ENCODE measurements around the gene ZC3H10. TPM values are rescaled to one million over a fixed set of nuclear protein-coding genes. Genes with fewer than 3 reads are reported as not detected.

ZC3H10 gene
- total and polyA plus RNA-seq, 2 of the 13 experiments (the other 11 are each of a cell fraction or from before 2014, with no cell fraction given): 0.70 to 2.3 TPM

DNA sequence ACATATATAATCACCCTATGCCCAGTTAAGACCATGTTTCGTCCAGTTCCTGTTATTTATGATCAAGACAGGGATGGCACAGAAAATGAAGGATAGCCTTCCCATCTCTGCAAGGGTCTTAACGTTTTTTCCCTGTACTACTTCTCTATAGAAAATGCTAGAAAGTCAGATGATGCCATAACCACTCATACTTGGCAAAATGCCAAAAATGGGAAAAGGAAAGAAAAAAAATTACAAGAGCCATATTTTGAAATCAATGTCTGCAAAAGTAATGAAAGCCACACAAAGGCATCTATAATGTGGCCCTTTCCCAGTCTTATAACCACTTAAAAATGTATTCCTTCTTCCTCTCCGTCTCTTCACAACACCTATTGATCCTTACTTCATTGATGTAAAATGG lies 32.5 kb downstream of the ZC3H10 start:
- H3K4me2 ChIP-seq (ENCODE audit: low read depth, low read length): no peak overlapping the region
- ChIA-PET POLR2A (interaction anchor here (1.3 to 3.8 kb wide), 5 partner anchors 8 to 69 kb away, joined by 5 to 42 read pairs (median 9); partner anchors contain the start of genes ESYT1, MYL6 and SMARCC2), CTCF (ENCODE audit: low intra/inter-chr PET ratio, low total read pairs) (no interaction called here)
- peaks cover 15% of the 10 kb centered on the region for H3K79me2 ChIP-seq (ENCODE audit: insufficient read depth, low read length)
- H3K9ac ChIP-seq (ENCODE audit: insufficient read depth, low read depth, low read length): no peak overlapping the region
- H4K20me1 ChIP-seq (ENCODE audit: insufficient read depth, low read length): no peaks in the 10 kb centered on the region
- intact Hi-C loops (cut with micrococcal nuclease; ENCODE audit: unreplicated experiment) (no loop called here), in situ Hi-C loops (cut with HindIII; ENCODE audit: extremely low pct_ligation_motif_present, low pct_unique_long_range_greater_than_20kb) (no loop called here)
- H3K9me3 ChIP-seq (ENCODE audit: low read length): no peaks in the 10 kb centered on the region
- no TSS peak for BruUV-seq (replicated peaks)
- H3K27ac ChIP-seq (ENCODE audit: extremely low read length, insufficient read depth, low read length): no peak overlapping the region
- ATAC-seq: no peak
- H3K4me3 ChIP-seq (replicated peaks in 1 of 3; ENCODE audit: insufficient read depth in 1 of 3, low read depth in 2 of 3, low read length in 3 of 3): no peak overlapping the region
- no peak for TF ChIP-seq ZNF772 (CRISPR knock-in tag; IDR thresholded peaks at IDR 0.05)
- peak; percentile 100 for TF ChIP-seq LCORL (IDR thresholded peaks at IDR 0.05)
- TF ChIP-seq LCORL (CRISPR knock-in tag; IDR thresholded peaks at IDR 0.05): no peak
- no peak for FAIRE-seq
- no peaks in the 10 kb centered on the region; a peak in 1 of 5 replicates for H3K27me3 ChIP-seq (ENCODE audit: control insufficient read depth in 1 of 2, insufficient read depth in 2 of 2, low read length in 2 of 2)
- H3K36me3 ChIP-seq (replicated peaks in 1 of 2; ENCODE audit: control insufficient read depth in 1 of 2, insufficient read depth in 2 of 2, low read length in 2 of 2): 0 out of 5 replicates have a peak, but pooled peaks cover 0 to 1% of the 10 kb centered on the region in 2 experiments
- H3K4me1 ChIP-seq (ENCODE audit: insufficient read depth, low read length): peaks cover 30% of the 10 kb centered on the region
- H2AFZ ChIP-seq (ENCODE audit: low read length): no peak overlapping the region
- 80% methylated on average over 3 of the region's 3 CpGs for WGBS (ENCODE audit: low lambda C conversion rate)
- DNase-seq (ENCODE audit: low spot score): no peak

DNA sequence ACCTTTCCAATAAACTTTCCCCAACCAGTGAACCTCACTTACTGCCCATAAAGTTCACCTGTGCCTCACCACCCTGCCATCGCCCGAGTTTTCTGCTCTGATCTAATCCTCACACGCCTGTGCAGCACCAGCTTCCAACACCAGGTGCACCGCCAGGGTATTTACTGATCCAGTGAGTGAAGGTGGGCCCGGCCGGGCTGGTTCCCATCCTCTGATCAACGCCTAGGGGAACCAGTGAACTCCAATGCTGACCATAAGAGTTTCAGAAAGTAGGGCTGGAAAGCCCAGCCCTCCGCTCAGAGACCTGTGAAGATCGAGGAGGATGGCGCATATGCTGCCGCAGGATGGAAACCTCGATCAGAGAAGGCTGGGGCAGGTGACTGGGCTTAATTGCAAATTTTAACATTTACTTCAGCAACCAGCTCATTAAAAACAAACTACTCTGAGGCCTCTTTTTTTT lies 33.6 kb downstream of the ZC3H10 start:
- FAIRE-seq: peak; percentile 76
- Histone ChIP-seq H3K4me2 (ENCODE audit: low read depth, low read length) (peak overlapping the region; percentile 92), H2AFZ (ENCODE audit: low read length) (peak overlapping the region; percentile 57), H3K27ac (ENCODE audit: extremely low read length, insufficient read depth, low read length) (peak overlapping the region; percentile 89), H4K20me1 (ENCODE audit: insufficient read depth, low read length) (no peaks in the 10 kb centered on the region), H3K9me3 (ENCODE audit: low read length) (no peaks in the 10 kb centered on the region), H3K36me3 (replicated peaks in 1 of 2; ENCODE audit: control insufficient read depth in 1 of 2, insufficient read depth in 2 of 2, low read length in 2 of 2) (0 out of 5 replicates have a peak, but pooled peaks cover 0 to 1% of the 10 kb centered on the region in 2 experiments), H3K4me3 (replicated peaks in 1 of 3; ENCODE audit: insufficient read depth in 1 of 3, low read depth in 2 of 3, low read length in 3 of 3) (peak overlapping the region; percentile 79 to 86 (median 82)), H3K4me1 (ENCODE audit: insufficient read depth, low read length) (peaks cover 35% of the 10 kb centered on the region), H3K27me3 (ENCODE audit: control insufficient read depth in 1 of 2, insufficient read depth in 2 of 2, low read length in 2 of 2) (no peaks in the 10 kb centered on the region; a peak in 1 of 5 replicates), H3K79me2 (ENCODE audit: insufficient read depth, low read length) (peaks cover 15% of the 10 kb centered on the region), H3K9ac (ENCODE audit: insufficient read depth, low read depth, low read length) (peak overlapping the region; percentile 76)
- in situ Hi-C loops (cut with HindIII; ENCODE audit: extremely low pct_ligation_motif_present, low pct_unique_long_range_greater_than_20kb): no loop called here
- DNase-seq (ENCODE audit: low spot score): peak; percentile 80
- POLR2A ChIA-PET: interaction anchor here (0.5 to 3.8 kb wide), 12 partner anchors 10 to 406 kb away, joined by 3 to 42 read pairs (median 5); partner anchors contain the start of genes CNPY2, ESYT1, PA2G4 and RNF41
- WGBS (ENCODE audit: low lambda C conversion rate): 0% methylated on average over 10 of the region's 12 CpGs
- peak; percentile 90 for ATAC-seq
- CTCF ChIA-PET (ENCODE audit: low intra/inter-chr PET ratio, low total read pairs): interaction anchor here (0.9 to 1.6 kb wide), 2 partner anchors 26 to 38 kb away, joined by 3 to 5 read pairs; no protein-coding TSS in a partner anchor
- intact Hi-C loops (cut with micrococcal nuclease; ENCODE audit: unreplicated experiment): loop anchor here (1.0 to 2.0 kb wide), 2 partner anchors 25 to 33 kb away; partner anchors contain the start of gene ZC3H10
- BruUV-seq (replicated peaks): TSS peak; percentile 81
- TF ChIP-seq SUZ12 (IDR thresholded peaks at IDR 0.05; ENCODE audit: low read depth, low read length) (no peak), YY1 (IDR thresholded peaks at IDR 0.05; ENCODE audit: insufficient read depth, insufficient replicate concordance, low read depth, low read length) (peak; percentile 31), ZNF501 (CRISPR knock-in tag; IDR thresholded peaks at IDR 0.05) (peak; percentile 56; the same call in 1 of the 2 replicates), CAMTA2 (CRISPR knock-in tag; IDR thresholded peaks at IDR 0.05; ENCODE audit: borderline replicate concordance) (no peak), PHF8 (CRISPR knock-in tag; IDR thresholded peaks at IDR 0.05) (peak; percentile 11; the same call in 1 of the 2 replicates)
- TF ChIP-seq, protein P1, sequence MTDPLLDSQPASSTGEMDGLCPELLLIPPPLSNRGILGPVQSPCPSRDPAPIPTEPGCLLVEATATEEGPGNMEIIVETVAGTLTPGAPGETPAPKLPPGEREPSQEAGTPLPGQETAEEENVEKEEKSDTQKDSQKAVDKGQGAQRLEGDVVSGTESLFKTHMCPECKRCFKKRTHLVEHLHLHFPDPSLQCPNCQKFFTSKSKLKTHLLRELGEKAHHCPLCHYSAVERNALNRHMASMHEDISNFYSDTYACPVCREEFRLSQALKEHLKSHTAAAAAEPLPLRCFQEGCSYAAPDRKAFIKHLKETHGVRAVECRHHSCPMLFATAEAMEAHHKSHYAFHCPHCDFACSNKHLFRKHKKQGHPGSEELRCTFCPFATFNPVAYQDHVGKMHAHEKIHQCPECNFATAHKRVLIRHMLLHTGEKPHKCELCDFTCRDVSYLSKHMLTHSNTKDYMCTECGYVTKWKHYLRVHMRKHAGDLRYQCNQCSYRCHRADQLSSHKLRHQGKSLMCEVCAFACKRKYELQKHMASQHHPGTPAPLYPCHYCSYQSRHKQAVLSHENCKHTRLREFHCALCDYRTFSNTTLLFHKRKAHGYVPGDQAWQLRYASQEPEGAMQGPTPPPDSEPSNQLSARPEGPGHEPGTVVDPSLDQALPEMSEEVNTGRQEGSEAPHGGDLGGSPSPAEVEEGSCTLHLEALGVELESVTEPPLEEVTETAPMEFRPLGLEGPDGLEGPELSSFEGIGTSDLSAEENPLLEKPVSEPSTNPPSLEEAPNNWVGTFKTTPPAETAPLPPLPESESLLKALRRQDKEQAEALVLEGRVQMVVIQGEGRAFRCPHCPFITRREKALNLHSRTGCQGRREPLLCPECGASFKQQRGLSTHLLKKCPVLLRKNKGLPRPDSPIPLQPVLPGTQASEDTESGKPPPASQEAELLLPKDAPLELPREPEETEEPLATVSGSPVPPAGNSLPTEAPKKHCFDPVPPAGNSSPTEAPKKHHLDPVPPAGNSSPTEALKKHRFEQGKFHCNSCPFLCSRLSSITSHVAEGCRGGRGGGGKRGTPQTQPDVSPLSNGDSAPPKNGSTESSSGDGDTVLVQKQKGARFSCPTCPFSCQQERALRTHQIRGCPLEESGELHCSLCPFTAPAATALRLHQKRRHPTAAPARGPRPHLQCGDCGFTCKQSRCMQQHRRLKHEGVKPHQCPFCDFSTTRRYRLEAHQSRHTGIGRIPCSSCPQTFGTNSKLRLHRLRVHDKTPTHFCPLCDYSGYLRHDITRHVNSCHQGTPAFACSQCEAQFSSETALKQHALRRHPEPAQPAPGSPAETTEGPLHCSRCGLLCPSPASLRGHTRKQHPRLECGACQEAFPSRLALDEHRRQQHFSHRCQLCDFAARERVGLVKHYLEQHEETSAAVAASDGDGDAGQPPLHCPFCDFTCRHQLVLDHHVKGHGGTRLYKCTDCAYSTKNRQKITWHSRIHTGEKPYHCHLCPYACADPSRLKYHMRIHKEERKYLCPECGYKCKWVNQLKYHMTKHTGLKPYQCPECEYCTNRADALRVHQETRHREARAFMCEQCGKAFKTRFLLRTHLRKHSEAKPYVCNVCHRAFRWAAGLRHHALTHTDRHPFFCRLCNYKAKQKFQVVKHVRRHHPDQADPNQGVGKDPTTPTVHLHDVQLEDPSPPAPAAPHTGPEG (CRISPR knock-in tag; IDR thresholded peaks at IDR 0.05): 0 out of 2 replicates have a peak, but pooled peaks have one; percentile 73
- TF ChIP-seq, protein P2, sequence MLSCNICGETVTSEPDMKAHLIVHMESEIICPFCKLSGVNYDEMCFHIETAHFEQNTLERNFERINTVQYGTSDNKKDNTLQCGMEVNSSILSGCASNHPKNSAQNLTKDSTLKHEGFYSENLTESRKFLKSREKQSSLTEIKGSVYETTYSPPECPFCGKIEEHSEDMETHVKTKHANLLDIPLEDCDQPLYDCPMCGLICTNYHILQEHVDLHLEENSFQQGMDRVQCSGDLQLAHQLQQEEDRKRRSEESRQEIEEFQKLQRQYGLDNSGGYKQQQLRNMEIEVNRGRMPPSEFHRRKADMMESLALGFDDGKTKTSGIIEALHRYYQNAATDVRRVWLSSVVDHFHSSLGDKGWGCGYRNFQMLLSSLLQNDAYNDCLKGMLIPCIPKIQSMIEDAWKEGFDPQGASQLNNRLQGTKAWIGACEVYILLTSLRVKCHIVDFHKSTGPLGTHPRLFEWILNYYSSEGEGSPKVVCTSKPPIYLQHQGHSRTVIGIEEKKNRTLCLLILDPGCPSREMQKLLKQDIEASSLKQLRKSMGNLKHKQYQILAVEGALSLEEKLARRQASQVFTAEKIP (CRISPR knock-in tag; IDR thresholded peaks at IDR 0.05; ENCODE audit: borderline replicate concordance): no peak

Data from HepG2 (cell line).